ENCODE results near the gene NTF4.
"Not testable (repeated sequence)": the region's sequence is repeated elsewhere in the genome, so short reads cannot be mapped to it uniquely, and the experiment has no call there.

The NTF4 gene

DNA sequence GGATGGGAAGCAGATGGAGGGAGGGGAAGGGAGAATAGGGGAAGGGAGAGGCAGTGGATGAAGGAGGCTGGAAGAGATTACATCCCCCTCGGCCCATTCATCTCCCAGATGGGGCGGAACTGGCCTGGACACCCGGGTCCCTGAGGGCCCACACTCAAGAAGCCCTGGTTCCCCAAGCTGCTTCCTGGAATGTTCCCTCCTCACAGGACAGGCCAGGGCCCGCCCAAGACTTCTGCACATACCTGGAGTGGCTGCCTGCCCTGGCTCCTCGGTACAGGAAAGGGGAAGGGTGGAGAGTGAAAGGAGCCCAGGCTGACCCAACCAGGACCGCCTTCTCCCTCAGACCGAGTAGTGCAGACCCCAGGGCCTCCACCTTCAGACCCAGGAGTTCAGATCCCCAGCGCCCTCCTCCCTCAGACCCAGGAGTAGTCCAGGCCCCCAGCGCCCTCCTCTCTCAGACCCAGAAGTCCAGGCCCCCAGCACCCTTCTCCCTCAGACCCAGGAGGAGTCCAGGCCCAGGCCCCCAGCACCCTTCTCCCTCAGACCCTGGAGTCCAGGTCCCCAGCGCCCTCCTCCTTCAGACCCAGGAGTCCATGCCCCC is 489 bp downstream of the NTF4 start:
- DNase-seq, result no peak
- in situ Hi-C loops (cut with MboI; ENCODE audit: low pct_unique_long_range_greater_than_20kb, low sequenced_read_pairs), result no loop called here

DNA sequence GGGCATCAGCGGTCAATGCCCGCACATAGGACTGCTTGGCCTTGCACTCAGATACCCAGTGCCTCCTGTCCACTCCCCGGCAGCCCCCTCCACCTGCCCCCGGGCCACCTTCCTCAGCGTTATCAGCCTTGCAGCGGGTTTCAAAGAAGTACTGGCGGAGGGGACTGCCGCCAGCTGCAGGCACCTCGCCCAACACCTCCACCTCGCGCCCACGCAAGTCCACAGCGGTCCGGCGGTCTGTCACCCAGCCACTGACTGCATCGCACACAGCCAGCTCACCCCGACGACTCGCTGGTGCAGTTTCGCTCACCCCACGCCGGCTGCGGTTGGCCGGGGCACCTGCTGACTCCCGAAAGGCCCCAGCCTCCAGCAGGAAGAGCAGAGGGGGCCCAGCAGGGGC is 3.2 kb downstream of the NTF4 start:
- DNase-seq, result no peak
- in situ Hi-C loops (cut with MboI; ENCODE audit: low pct_unique_long_range_greater_than_20kb, low sequenced_read_pairs), result no loop called here

DNA sequence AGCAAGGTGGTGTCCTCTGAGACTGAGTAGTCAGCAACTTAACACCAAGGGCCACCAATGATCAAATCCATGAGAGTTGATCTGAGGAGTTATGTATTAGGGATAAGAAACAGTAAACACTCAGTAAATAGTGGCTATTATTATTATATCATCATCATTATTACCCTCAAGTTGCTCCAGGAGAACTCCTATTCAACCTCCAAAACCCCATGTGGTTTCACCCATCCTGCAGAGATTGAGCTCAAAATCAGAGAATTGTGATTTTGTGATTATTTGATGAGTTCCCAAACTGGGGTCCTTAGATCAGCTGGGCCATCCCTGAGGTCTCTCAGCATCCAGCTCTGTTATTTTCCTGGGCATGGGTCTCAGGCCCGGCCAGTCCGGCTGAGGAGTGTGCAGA is 3.6 kb downstream of the NTF4 start:
- in situ Hi-C loops (cut with MboI; ENCODE audit: low pct_unique_long_range_greater_than_20kb, low sequenced_read_pairs), result no loop called here

DNA sequence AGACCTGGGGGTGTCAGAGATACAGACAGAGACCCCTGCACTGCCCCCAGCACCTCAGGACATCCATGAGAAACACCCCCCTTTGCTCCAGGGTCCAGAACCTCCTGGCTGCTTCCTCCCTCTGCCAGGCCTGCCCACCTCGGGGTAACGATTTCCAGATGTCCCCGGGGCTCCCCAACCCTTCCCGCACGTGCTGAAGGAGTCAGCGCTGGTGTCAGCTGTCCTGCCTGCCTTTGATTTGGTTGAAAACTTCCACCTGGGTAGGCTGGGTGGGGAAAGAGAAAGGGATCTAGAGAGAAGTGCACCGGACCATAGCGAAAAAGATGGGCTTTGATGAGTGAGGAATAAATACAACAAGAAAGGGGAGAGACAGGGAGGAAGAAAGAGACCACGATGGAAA is 5.6 kb downstream of the NTF4 start:
- DNase-seq, result no peak
- in situ Hi-C loops (cut with MboI; ENCODE audit: low pct_unique_long_range_greater_than_20kb, low sequenced_read_pairs), result no loop called here

More for the DNA sequence above, 3.6 kb downstream of the NTF4 start:
- DNase-seq, result no peak

DNA sequence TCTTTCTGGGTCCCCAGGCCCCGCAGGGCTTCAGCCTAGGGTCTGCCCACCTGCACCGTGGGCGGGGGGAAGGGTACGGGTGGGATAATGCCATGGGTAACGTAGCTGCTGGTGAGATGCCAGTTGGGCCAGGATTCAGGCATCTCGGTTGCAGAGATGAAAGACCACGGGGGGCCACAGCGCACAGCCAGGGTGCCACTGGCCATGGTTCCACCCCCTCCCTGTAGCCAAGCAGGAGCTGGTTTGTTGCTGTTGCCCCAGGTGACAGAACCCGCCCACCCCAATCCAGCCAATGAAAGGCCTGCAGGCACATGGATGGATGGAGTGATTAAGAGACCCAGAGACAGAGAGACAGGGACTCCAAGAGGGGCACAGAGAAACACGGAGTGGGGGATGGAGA is 6.1 kb downstream of the NTF4 start:
- in situ Hi-C loops (cut with MboI; ENCODE audit: low pct_unique_long_range_greater_than_20kb, low sequenced_read_pairs), result no loop called here
- no peak for DNase-seq

DNA sequence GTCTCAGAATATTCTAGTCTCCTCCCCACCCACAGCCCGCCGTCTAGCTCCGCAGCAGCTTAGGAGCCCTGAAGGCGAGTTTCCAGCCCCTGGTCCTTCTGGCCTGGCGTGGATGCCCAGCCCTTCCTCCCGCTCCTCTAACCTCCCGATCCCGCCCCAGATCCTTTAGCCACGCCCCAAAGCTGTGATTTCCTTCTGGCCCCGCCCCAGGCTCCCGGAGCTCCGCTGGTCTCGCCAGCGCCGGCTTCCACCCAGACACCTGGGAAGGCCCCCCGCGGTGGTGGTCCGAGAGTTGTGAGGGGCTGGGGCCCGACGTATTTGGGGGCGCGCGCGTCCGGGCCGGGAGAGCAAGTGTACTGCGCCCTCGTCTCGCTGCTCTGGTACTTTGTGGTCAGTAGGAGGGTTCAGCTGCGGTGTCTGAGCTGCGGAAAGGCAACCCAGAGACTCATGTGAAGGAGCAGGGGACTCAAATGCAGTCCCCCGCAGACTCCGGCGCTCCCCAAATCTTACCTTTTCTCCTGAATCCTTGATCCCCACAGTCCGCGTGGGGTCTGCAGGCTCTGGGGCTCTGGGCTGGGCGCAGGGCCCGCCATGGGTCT is 6.9 kb downstream of the NTF4 start, which contains the start of gene CGB7:
Gene CGB7 (minus strand): TSS at position 114 of the 599 bp plus-strand sequence. CDS start 2,374 bp downstream, outside the sequence.
- in situ Hi-C loops (cut with MboI; ENCODE audit: low pct_unique_long_range_greater_than_20kb, low sequenced_read_pairs), result no loop called here
- DNase-seq, result no peak

DNA sequence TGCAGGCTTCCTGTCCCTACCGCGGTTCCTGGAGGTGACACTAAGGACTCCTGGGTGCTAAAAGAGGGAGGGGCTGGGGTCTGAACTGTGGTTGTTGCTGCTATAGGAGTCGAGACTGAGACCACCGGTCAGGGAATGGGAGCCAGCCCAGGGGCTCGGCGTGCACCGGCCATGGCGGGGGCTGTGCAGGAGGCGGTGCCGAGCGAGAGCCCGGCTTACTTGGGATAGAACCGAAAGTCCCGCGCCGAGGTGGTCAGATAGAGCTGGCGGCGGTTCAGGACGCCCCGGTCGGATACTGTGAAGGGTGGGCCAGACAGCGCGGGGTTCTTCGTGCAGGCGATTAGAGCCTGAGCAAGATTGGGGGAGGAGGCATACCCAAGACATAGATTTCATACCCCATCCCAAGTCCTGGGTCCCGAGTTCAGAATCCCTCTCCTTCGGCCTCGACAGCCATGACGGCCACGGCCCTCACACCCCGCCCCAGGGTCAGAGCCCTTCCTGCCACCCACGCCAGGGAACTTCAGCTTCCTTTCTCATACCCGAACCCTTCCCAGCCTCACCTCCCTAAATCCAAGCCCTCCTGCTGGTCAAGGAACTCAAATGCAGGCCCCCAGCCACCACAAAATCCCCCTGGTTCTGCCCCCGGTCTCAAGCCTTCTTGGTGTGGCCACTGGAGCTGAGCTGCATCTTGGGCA is 7.6 kb downstream of the NTF4 start:
- in situ Hi-C loops (cut with MboI; ENCODE audit: low pct_unique_long_range_greater_than_20kb, low sequenced_read_pairs); DNase-seq: not testable (repeated sequence)

DNA sequence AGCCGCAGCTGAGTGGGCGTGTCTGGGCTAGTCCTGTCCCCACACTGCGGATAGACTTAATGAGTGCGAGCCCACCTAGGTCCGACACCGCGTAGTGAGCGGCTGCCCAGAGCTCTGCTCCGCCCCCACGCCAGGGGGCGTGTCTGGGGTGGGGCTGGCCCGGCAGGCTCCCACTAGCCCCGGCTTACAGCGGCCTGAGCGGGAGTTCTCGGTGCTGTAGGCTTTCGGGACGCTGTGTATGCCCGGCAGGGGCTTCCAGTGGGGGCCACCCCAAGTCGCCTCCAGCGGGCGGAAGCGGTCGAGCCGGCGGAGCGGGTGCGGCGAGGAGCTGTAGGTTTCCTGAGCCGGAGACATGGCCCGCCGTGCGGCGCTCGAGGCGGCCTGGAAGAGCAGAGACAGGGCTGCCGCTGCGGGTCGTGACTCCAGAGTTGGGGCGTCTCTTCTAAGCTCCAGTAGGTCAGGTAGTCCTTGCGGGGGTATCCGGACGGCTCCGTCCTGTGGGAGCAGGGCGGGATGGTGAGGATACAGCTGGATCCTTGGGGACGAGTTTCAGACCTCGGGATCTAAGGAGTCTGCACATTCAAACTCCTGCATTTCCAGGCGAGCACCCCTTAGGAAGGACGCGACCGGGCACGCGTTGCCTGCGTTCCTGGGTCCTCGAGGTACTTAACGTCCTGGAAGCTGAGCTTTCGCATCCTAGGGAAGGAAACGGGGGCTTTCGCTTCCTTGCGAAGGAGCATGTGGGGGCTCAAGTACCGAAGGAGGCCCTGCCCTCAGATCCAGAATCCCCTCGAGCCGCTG is 8.3 kb downstream of the NTF4 start:
- in situ Hi-C loops (cut with MboI; ENCODE audit: low pct_unique_long_range_greater_than_20kb, low sequenced_read_pairs), result no loop called here
- DNase-seq, result peak; percentile 61

DNA sequence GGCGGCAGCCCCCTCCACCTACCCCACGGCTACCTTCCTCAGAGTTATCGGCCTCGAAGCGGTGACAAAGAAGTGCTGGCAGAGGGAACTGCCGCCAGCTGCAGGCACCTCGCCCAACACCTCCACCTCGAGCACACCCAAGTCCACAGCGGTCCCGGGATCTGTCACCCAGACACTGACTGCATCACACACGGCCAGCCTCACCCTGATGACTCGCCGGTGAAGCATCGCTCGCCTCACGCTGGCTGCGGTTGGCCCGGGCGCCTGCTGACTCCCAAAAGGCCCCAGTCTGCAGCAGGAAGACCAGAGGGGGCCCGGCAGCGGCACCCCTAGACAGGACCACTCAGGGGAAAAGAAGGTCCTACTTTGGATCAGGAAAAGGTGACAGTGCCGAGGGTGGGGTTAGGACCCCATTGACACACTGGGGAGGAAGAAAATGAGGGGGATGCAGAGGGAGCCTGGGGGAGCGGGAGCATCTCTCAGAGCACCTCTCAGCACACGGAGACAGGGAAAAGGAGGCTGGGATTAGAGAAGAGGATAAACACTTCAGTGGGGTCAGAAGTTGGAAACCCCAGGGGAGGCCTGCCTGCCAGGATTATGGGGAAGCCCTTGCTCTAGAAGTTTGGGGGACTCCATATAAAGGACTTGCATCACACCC is 14.1 kb downstream of the NTF4 start:
- DNase-seq; in situ Hi-C loops (cut with MboI; ENCODE audit: low pct_unique_long_range_greater_than_20kb, low sequenced_read_pairs): not testable (repeated sequence)

DNA sequence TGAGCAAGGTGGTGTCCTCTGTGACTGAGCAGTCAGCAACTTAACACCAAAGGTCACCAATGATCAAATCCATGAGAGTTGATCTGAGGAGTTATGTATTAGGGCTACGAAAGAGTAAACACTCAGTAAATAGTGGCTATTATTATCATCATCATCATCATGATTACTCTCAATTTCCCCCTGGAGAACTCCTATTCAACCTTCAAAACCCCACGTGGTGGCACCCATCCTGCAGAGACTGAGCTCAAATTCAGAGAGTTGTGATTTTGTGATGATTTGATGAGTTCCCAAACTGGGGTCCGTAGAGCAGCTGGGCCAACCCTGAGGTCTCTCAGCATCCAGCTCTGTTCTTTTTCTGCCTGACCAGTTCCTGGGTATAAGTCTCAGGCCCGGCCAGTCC is 14.8 kb downstream of the NTF4 start:
- in situ Hi-C loops (cut with MboI; ENCODE audit: low pct_unique_long_range_greater_than_20kb, low sequenced_read_pairs); DNase-seq: not testable (repeated sequence)

DNA sequence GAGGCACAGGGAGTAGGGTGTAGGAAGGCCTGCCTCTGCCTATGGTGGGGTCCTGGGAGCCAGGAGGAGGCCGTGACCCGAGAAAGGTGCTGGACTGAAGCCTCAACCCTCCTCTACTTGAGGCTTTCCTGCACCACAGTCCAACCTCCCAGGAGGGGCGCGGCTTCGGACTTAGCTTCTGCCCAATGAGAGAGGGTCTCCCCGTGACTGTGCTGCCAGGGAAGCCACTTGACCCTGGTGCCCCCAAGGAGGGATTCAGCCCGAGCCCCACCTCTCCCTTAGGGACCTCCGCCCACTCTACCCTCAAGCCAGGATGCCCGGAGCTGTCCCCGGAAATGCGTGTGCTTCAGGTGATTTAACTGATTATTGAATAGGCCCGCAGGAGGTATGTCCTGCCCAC is 15.6 kb downstream of the NTF4 start, which contains the start of gene CGB8:
Gene CGB8 (minus strand): TSS at position 101 of the 400 bp plus-strand sequence. CDS start 372 bp downstream, outside the sequence.
- in situ Hi-C loops (cut with MboI; ENCODE audit: low pct_unique_long_range_greater_than_20kb, low sequenced_read_pairs); DNase-seq: not testable (repeated sequence)

DNA sequence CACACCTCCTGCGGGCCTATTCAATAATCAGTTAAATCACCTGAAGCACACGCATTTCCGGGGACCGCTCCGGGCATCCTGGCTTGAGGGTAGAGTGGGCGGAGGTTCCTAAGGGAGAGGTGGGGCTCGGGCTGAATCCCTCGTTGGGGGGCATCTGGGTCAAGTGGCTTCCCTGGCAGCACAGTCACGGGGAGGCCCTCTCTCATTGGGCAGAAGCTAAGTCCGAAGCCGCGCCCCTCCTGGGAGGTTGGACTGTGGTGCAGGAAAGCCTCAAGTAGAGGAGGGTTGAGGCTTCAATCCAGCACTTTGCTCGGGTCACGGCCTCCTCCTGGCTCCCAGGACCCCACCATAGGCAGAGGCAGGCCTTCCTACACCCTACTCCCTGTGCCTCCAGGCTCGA is 21.1 kb downstream of the NTF4 start, which contains the start of gene CGB5:
Gene CGB5 (plus strand): TSS at position 301 of the 400 bp plus-strand sequence. CDS start 362 bp downstream, outside the sequence.
- in situ Hi-C loops (cut with MboI; ENCODE audit: low pct_unique_long_range_greater_than_20kb, low sequenced_read_pairs); DNase-seq: not testable (repeated sequence)

DNA sequence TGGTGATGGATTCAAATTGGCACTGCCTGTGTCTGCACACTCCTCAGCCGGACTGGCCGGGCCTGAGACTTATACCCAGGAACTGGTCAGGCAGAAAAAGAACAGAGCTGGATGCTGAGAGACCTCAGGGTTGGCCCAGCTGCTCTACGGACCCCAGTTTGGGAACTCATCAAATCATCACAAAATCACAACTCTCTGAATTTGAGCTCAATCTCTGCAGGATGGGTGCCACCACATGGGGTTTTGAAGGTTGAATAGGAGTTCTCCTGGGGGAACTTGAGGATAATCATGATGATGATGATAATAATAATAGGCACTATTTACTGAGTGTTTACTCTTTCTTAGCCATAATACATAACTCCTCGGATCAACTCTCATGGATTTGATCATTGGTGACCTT is 22.0 kb downstream of the NTF4 start:
- DNase-seq; in situ Hi-C loops (cut with MboI; ENCODE audit: low pct_unique_long_range_greater_than_20kb, low sequenced_read_pairs): not testable (repeated sequence)

DNA sequence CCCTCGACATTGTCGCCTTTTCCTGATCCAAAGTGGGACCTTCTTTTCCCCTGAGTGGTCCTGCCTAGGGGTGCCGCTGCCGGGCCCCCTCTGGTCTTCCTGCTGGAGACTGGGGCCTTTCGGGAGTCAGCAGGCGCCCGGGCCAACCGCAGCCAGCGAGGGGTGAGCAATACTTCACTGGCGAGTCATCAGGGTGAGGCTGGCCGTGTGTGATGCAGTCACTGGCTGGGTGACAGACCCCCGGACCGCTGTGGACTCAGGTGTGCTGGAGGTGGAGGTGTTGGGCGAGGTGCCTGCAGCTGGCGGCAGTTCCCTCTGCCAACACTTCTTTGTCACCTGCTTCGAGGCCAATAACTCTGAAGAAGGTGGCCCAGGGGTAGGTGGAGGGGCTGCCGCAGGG is 22.4 kb downstream of the NTF4 start:
- no peak for DNase-seq
- in situ Hi-C loops (cut with MboI; ENCODE audit: low pct_unique_long_range_greater_than_20kb, low sequenced_read_pairs), result no loop called here

DNA sequence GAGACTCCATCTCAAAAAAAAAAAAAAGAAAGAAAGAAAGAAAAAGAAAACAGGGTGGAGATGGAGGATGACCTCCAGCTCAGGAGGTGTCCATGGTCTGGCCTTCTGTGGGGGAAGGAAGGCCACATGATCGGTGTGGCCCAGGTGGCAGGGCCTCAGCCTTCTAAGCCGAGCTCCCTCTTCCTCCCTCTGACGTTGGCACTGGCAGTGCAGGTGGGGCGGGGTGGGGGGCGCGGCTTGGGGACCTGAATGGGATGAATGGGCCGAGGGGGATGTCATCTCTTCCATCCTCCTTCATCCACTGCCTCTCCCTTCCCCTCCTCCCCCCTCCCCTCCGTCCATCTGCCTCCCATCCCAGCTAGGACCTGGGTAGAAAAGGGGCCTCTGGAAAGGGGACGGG is 24.9 kb downstream of the NTF4 start:
- DNase-seq, result not testable (repeated sequence)

DNA sequence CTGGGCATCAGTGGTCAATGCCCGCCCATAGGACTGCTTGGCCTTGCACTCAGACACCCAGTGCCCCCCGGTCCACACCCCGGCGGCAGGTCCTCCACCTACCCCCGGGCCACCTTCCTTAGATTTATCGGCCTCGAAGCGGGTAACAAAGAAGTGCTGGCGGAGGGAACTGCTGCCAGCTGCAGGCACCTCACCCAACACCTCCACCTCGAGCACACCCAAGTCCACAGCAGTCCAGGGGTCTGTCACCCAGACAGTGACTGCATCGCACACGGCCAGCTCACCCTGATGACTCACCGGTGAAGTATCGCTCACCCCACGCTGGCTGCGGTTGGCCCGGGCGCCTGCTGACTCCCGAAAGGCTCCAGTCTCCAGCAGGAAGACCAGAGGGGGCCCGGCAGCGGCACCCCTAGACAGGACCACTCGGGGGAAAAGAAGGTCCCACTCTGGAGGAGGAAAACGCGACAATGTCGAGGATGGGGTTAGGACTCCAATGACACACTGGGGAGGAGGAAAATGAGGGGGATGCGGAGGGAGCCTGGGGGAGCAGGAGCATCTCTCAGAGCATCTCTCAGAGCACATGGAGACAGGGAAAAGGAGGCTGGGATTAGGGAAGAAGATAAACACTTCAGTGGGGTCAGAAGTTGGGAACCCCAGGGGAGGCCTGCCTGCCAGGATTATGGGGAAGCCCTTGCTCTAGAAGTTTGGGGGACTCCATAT is 25.9 kb downstream of the NTF4 start:
- in situ Hi-C loops (cut with MboI; ENCODE audit: low pct_unique_long_range_greater_than_20kb, low sequenced_read_pairs), result not testable (repeated sequence)

More for the DNA sequence above, 24.9 kb downstream of the NTF4 start:
- in situ Hi-C loops (cut with MboI; ENCODE audit: low pct_unique_long_range_greater_than_20kb, low sequenced_read_pairs), result not testable (repeated sequence)

DNA sequence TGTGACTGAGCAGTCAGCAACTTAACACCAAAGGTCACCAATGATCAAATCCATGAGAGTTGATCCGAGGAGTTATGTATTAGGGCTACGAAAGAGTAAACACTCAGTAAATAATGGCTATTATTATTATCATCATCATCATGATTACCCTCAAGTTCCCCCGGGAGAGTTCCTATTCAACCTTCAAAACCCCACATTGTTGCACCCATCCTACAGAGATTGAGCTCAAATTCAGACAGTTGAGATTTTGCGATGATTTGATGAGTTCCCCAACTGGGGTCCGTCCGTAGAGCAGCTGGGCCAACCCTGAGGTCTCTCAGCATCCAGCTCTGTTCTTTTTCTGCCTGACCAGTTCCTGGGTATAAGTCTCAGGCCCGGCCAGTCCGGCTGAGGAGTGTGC is 26.5 kb downstream of the NTF4 start:
- in situ Hi-C loops (cut with MboI; ENCODE audit: low pct_unique_long_range_greater_than_20kb, low sequenced_read_pairs); DNase-seq: not testable (repeated sequence)

More for the DNA sequence above, 25.9 kb downstream of the NTF4 start:
- DNase-seq, result not testable (repeated sequence)

DNA sequence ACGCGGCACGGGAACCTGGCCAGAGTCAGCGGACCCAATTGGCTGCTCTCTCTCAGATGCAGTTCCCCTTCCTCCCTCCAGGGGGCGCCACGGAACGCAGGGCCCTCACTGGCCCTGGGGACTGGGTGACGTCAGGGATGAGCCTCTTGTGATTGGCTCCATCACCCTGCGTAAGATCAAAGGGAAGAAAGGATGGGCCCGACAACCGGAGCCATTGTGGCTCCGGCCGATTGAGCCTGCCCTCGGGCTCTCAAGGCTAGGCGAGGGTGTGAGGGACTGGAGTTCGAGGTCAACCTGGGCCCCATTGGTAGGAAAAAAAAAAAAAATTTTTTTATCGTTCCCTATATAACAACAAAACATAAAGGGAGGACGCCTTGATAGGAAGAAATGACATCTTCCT is 27.8 kb downstream of the NTF4 start, which contains the start of gene CGB1:
Gene CGB1 (minus strand): TSS at position 81 of the 400 bp plus-strand sequence. CDS start 184 bp downstream, outside the sequence.
- DNase-seq, result peak; percentile 37
- in situ Hi-C loops (cut with MboI; ENCODE audit: low pct_unique_long_range_greater_than_20kb, low sequenced_read_pairs), result not testable (repeated sequence)

Measured in KBM-7 (cell line).